Effector memory CD8-positive, alpha-beta T cell (primary cell): ENCODE measurements around the gene MSL2.
"Not testable (repeated sequence)": the region's sequence is repeated elsewhere in the genome, so short reads cannot be mapped to it uniquely, and the experiment has no call there.

Source experiments
- ATAC-seq: fragments of 150-1000 bp; cut with Tn5 transposase; replicated peaks from 2 replicates; pipeline ENCODE4 v1.10.0; 2021; ENCODE audit warnings: mild to moderate bottlenecking, moderate library complexity
- DNase-seq, 3 experiments: peaks; one replicate each; pipeline ENCODE4 v3.0.0; 2021
- H3K27ac Mint-ChIP-seq, 2 donors: one replicate each; pipeline ENCODE4 v1.8.0; 2022; ENCODE audit warnings: mild to moderate bottlenecking in 2 of 2, mixed read lengths in 2 of 2, moderate library complexity in 2 of 2
- H3K27me3 Mint-ChIP-seq, 2 donors: one replicate each; pipeline ENCODE4 v1.8.0; 2022; ENCODE audit warnings: mixed read lengths in 2 of 2
- H3K36me3 Mint-ChIP-seq: one replicate; pipeline ENCODE4 v1.8.0; 2022; ENCODE audit warnings: mild to moderate bottlenecking, moderate library complexity, mixed read lengths; ENCODE audit not compliant: insufficient read depth
- H3K4me1 Mint-ChIP-seq, 2 donors: one replicate each; pipeline ENCODE4 v1.8.0; 2022; ENCODE audit warnings: low read depth in 2 of 2, mixed read lengths in 2 of 2
- H3K4me3 Mint-ChIP-seq, 2 donors: one replicate each; pipeline ENCODE4 v1.8.0; 2022; ENCODE audit warnings: mild to moderate bottlenecking in 2 of 2, mixed read lengths in 2 of 2, moderate library complexity in 2 of 2
- H3K9me3 Mint-ChIP-seq, 2 donors: one replicate each; pipeline ENCODE4 v1.8.0; 2022; ENCODE audit warnings: mixed read lengths in 2 of 2
- total RNA-seq, 9 experiments: gene quantifications; one replicate each; lab custom pipeline; 2026; lab: John Stamatoyannopoulos, UW

MSL2 gene
- total RNA-seq = 65.9 to 258 (median 147) reads per million in 9 experiments

- Mint-ChIP-seq H3K4me3 (peak within 1 kb of the TSS; percentile 97 to 98), H3K9me3 (no peaks in the 10 kb centered on the region), H3K27me3 (no peaks in the 10 kb centered on the region), H3K27ac (peak within 1 kb of the TSS; percentile 99 to 100), H3K4me1 (peaks cover 41 to 55% of the 10 kb centered on the region in 2 donors), H3K36me3 (peaks cover 59% of the 10 kb centered on the region)
- no peak for ATAC-seq
- no peak for DNase-seq
Observed at GRCh38 chr3:136196064-136196400, at the start of gene MSL2. Gene MSL2 (minus strand): TSS chr3:136196335. CDS start chr3:136195113, 1,222 bp downstream.

DNA sequence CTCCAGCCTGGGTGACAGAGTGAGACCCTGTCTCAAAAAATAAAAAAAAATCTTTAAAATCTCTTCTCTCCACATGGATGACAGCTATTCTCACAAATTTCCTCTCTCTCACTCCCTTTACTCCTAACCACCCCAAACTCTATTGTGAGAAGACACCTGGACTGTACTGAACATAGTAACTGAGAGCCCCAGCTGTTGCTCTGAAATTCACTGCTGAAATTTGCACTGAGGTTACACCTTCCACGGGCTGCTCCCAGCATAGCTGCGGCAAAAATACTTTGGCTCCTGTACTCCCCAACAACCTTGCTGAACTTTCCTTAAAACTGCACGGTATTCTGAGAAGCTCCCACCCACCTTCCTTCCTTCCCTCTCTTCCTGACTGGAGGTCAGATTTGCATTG, 49.6 kb upstream of the MSL2 start:
- Mint-ChIP-seq H3K9me3 (no peaks in the 10 kb centered on the region), H3K4me3 (no peak overlapping the region), H3K36me3 (peaks cover 8% of the 10 kb centered on the region), H3K27ac (no peak overlapping the region), H3K27me3 (peaks cover 6 to 24% of the 10 kb centered on the region in 2 donors), H3K4me1 (peaks cover 6% of the 10 kb centered on the region in 2 donors)
- ATAC-seq (no peak), DNase-seq (no peak)

DNA sequence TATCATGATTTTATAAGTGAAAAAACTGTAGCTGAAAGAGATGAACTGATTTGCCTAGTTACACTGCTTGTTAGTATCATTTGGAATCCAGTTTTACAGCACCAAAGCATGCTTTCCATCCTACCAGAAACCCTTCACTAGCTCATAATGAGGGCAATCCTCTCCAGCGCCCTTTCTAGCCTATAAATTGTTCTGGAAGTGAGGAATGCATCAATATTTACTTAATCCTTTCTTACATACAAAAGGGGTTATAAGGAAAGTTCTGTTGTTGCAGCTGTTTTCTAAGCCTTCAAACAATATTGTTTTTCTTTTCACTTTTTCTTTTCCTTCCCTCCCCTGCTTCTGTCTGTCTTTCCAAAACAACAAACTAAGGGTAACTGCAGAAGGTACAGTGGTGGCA, 43.0 kb upstream of the MSL2 start:
- DNase-seq (no peak), ATAC-seq (no peak)
- Mint-ChIP-seq H3K4me1 (no peaks in the 10 kb centered on the region), H3K27me3 (peaks cover 14 to 25% of the 10 kb centered on the region in 2 donors), H3K4me3 (no peak overlapping the region), H3K36me3 (no peaks in the 10 kb centered on the region), H3K9me3 (no peaks in the 10 kb centered on the region), H3K27ac (no peak overlapping the region)

DNA sequence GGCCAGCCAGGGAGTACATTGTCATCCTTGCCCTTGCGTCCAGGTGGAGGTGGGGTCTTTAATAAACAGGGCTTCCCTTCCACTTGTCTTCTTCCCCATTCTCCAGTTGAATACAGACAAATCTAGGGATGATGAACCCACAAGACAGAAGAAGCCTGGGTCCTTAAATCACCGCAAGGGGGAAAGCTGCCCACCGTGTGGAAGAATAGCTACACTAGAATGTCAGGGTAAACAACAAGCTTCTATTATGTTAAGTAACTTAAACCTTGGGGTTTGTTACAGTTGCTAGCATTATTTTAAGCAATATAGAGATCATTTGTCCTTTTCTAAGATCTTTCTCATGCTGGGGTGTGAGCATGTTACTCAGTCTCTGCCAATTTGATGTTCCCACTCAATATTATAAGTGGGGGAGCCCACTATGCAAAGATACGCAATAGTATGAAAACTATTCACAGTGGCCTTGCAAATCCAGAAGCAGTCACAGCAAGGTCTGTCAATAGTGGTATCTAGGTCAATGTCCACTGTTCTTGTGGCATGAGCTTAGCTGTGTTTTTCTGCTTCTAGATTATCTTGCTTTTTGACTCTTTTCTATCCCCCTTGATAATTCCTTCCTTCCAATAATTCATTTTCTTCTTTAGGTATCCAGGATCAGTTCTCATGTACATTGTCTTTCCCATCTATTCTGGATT, 42.0 kb upstream of the MSL2 start:
- H3K27me3 Mint-ChIP-seq = peaks cover 9 to 18% of the 10 kb centered on the region in 2 donors
- no peak overlapping the region for H3K27ac Mint-ChIP-seq
- DNase-seq (no peak), ATAC-seq (no peak)
- no peaks in the 10 kb centered on the region for H3K36me3 Mint-ChIP-seq
- H3K4me3 Mint-ChIP-seq = no peak overlapping the region
- H3K9me3 Mint-ChIP-seq = no peaks in the 10 kb centered on the region
- no peaks in the 10 kb centered on the region for H3K4me1 Mint-ChIP-seq

DNA sequence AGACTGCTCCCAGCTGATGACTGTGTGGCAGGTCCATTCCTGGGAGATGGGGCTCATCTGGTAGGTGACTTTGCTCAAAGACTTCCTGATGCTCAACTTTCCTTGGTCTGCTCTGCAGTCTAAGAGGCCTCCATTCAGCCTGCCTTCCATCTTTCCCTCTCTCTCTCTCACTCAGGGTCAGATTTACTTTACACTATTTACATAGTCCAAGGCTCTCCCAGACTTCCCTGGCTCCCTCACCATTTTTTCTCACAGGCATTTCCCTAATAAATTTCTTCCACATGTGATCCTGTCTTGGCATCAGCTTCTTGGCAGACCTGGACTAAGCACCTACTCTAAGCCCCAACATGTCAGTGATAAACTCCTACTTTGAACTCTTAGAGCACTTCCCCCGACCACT, 41.0 kb upstream of the MSL2 start:
- H3K27me3 Mint-ChIP-seq = peaks cover 13 to 14% of the 10 kb centered on the region in 2 donors
- H3K27ac Mint-ChIP-seq = no peak overlapping the region
- H3K36me3 Mint-ChIP-seq = no peaks in the 10 kb centered on the region
- no peaks in the 10 kb centered on the region for H3K4me1 Mint-ChIP-seq
- H3K4me3 Mint-ChIP-seq = no peak overlapping the region
- DNase-seq (no peak), ATAC-seq (no peak)
- no peaks in the 10 kb centered on the region for H3K9me3 Mint-ChIP-seq

- Mint-ChIP-seq H3K9me3 (no peaks in the 10 kb centered on the region), H3K4me3 (no peak overlapping the region), H3K27ac (no peak overlapping the region), H3K4me1 (no peaks in the 10 kb centered on the region), H3K36me3 (no peaks in the 10 kb centered on the region), H3K27me3 (peaks cover 4 to 13% of the 10 kb centered on the region in 2 donors)
- DNase-seq (no peak), ATAC-seq (no peak)
Observed at GRCh38 chr3:136236109-136236508, 40.0 kb upstream of the MSL2 start.

- Mint-ChIP-seq H3K9me3 (no peaks in the 10 kb centered on the region), H3K4me1 (no peaks in the 10 kb centered on the region), H3K27ac (no peak overlapping the region), H3K4me3 (no peak overlapping the region), H3K36me3 (no peaks in the 10 kb centered on the region), H3K27me3 (peaks cover 0 to 13% of the 10 kb centered on the region in 2 donors)
- ATAC-seq = no peak
- DNase-seq = no peak
Observed at GRCh38 chr3:136235545-136235944, 39.4 kb upstream of the MSL2 start.

- no peaks in the 10 kb centered on the region for H3K4me1 Mint-ChIP-seq
- H3K9me3 Mint-ChIP-seq = no peaks in the 10 kb centered on the region
- peaks cover 0 to 8% of the 10 kb centered on the region in 2 donors for H3K27me3 Mint-ChIP-seq
- no peak overlapping the region for H3K4me3 Mint-ChIP-seq
- ATAC-seq (no peak), DNase-seq (no peak)
- H3K36me3 Mint-ChIP-seq = no peaks in the 10 kb centered on the region
- no peak overlapping the region for H3K27ac Mint-ChIP-seq
Observed at GRCh38 chr3:136232413-136232812, 36.3 kb upstream of the MSL2 start.

DNA sequence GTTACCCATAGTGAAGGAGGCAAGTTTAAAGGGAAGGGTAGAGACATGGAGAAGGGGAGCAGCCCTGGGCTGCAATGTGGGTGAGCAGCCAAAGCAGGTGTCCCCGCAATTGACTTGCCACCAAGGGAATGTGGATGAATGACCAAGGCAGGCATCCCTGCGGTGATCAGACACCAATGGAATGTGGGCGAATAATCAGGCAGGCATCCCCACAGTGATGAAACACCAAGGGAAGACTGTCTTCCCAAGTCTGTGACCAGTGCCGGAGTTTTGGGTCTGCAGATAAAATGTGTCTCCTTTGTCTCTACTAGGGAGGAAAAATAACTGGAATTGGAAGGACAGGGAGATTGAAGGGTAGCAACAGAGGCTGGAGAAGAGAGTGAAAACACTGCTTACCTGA, 26.6 kb upstream of the MSL2 start:
- H3K27me3 Mint-ChIP-seq = peaks cover 23 to 31% of the 10 kb centered on the region in 2 donors
- H3K4me3 Mint-ChIP-seq = not testable (repeated sequence)

GRCh38 chr3:136211547-136211946, 15.4 kb upstream of the MSL2 start:
- no peak overlapping the region for H3K27ac Mint-ChIP-seq
- H3K4me1 Mint-ChIP-seq = no peaks in the 10 kb centered on the region
- H3K4me3 Mint-ChIP-seq = no peak overlapping the region
- DNase-seq (no peak), ATAC-seq (no peak)
- peaks cover 22 to 36% of the 10 kb centered on the region in 2 donors for H3K27me3 Mint-ChIP-seq
- H3K9me3 Mint-ChIP-seq = no peaks in the 10 kb centered on the region
- no peaks in the 10 kb centered on the region for H3K36me3 Mint-ChIP-seq

More for the DNA sequence above, 26.6 kb upstream of the MSL2 start:
- not testable (repeated sequence) for ATAC-seq, H3K36me3 Mint-ChIP-seq, H3K9me3 Mint-ChIP-seq, DNase-seq, H3K27ac Mint-ChIP-seq, H3K4me1 Mint-ChIP-seq

- H3K27ac Mint-ChIP-seq = no peak overlapping the region
- H3K9me3 Mint-ChIP-seq = no peaks in the 10 kb centered on the region
- H3K4me1 Mint-ChIP-seq = no peaks in the 10 kb centered on the region
- no peak overlapping the region for H3K4me3 Mint-ChIP-seq
- no peaks in the 10 kb centered on the region for H3K36me3 Mint-ChIP-seq
- ATAC-seq (no peak), DNase-seq (no peak)
- H3K27me3 Mint-ChIP-seq = peaks cover 37 to 50% of the 10 kb centered on the region in 2 donors
Observed at GRCh38 chr3:136209921-136210320, 13.8 kb upstream of the MSL2 start.

GRCh38 chr3:136207489-136208115, 11.5 kb upstream of the MSL2 start:
- Mint-ChIP-seq H3K27ac (no peak overlapping the region), H3K4me1 (no peaks in the 10 kb centered on the region)

DNA sequence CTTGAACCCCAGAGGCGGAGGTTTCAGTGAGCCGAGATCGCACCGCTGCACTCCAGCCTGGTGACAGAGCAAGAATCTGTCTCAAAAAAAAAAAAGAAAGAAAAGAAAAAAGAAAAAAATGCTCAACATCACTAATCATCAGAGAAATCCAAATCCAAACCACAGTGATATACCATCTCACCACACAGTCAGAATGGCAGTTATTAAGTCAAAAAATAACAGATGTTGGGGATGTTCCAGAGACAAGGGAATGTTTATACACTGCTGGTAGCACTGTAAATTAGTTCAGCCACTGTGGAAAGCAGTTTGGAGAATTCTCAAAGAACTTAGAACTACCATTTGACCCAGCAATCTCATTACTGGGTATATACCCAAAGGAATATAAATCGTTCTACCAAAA, 3.1 kb upstream of the MSL2 start:
- not testable (repeated sequence) for H3K27ac Mint-ChIP-seq, ATAC-seq, H3K9me3 Mint-ChIP-seq, H3K4me3 Mint-ChIP-seq, H3K27me3 Mint-ChIP-seq, DNase-seq
- Mint-ChIP-seq H3K4me1 (peaks cover 21 to 26% of the 10 kb centered on the region in 2 donors), H3K36me3 (peaks cover 32% of the 10 kb centered on the region)

More at GRCh38 chr3:136207489-136208115, 11.5 kb upstream of the MSL2 start:
- H3K27me3 Mint-ChIP-seq = peaks cover 37 to 49% of the 10 kb centered on the region in 2 donors
- H3K9me3 Mint-ChIP-seq = no peaks in the 10 kb centered on the region
- H3K4me3 Mint-ChIP-seq = no peak overlapping the region
- no peak for DNase-seq
- no peak for ATAC-seq
- no peaks in the 10 kb centered on the region for H3K36me3 Mint-ChIP-seq

DNA sequence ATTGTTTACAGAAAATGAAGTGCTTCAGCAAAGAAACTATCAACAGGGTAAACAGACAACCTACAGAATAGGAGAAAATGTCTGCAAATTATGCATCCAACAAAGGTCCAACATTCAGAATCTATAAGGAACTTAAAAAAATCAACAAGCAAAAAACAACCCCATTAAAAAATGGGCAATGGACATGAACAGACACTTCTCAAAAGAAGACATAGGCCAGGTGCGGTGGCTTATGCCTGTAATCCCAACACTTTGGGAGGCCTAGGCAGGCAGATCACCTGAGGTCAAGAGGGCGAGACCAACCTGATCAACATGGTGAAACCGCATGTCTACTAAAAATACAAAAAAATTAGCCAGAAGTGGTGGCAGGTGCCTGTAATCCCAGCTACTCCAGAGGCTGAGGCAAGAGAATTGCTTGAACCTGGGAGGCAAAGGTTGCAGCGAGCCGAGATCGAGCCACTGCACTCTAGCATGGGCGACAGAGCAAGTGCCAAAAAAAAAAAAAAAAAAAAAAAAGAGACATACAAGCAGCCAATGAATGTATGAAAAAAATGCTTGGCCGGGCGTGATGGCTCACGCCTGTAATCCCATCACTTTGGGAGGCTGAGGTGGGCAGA, 2.4 kb upstream of the MSL2 start:
- Mint-ChIP-seq H3K36me3 (peaks cover 38% of the 10 kb centered on the region), H3K4me1 (peaks cover 26 to 32% of the 10 kb centered on the region in 2 donors)
- H3K27me3 Mint-ChIP-seq, H3K9me3 Mint-ChIP-seq, H3K4me3 Mint-ChIP-seq, ATAC-seq, H3K27ac Mint-ChIP-seq, DNase-seq: not testable (repeated sequence)
